A549 (cell line): ENCODE data around the gene MERTK. TPM values are rescaled to one million over a fixed set of nuclear protein-coding genes. Genes with fewer than 3 reads are reported as not detected.

Experiments used
- ATAC-seq, 2 experiments: fragments of 200-7000 bp in 1 of 2; fragments of >200 bp in 1 of 2; cut with Nextera tagmentation in 1 of 2; cut with Tn5 transposase in 1 of 2; 3 replicates each; pipeline versions ENCODE4 v1.8.0 to v1.9.1; 2018 to 2020; ENCODE audit warnings: mild to moderate bottlenecking in 1 of 2, moderate library complexity in 1 of 2
- CTCF ChIA-PET: fragments of 300-600 bp; sonication (Branson Sonifier 250); formaldehyde crosslinking; extraction: SDS; loops from one replicate; lab custom pipeline; 2021; ENCODE audit warnings: antibody characterized with exemption, inconsistent platforms; lab: Yijun Ruan, JAX
- POLR2A ChIA-PET: fragments of 350-600 bp; formaldehyde crosslinking; extraction: SDS; loops from one replicate; lab custom pipeline; 2021; ENCODE audit warnings: antibody characterized with exemption, inconsistent platforms; lab: Yijun Ruan, JAX
- DNase-seq, 2 experiments: peaks; one replicate each; pipeline versions ENCODE4 v3.0.0 to v3.0.0-alpha.2; 2011 to 2016; ENCODE audit warnings: low read depth in 1 of 2, low spot score in 1 of 2
- FAIRE-seq: peaks from 2 replicates; lab custom pipeline; 2011; peaks lifted over from hg19 to GRCh38; lab: Jason Lieb, UNC
- H3K27ac ChIP-seq, 2 experiments: fragments of >200 bp; sonication (Bioruptor Twin); formaldehyde crosslinking; 3 replicates each; pipeline ENCODE4 v1.5.1; 2016 to 2017
- H3K4me1 ChIP-seq: fragments of >200 bp; sonication (Bioruptor Twin); formaldehyde crosslinking; 3 replicates; pipeline ENCODE4 v1.6.1; 2016
- H3K4me2 ChIP-seq: fragments of >200 bp; sonication (Bioruptor Twin); formaldehyde crosslinking; 3 replicates; pipeline ENCODE4 v1.6.1; 2016
- H3K4me3 ChIP-seq: fragments of >200 bp; sonication (Bioruptor Twin); formaldehyde crosslinking; 3 replicates; pipeline ENCODE4 v1.5.1; 2016
- H3K9me3 ChIP-seq: fragments of >200 bp; sonication (Bioruptor Twin); formaldehyde crosslinking; 3 replicates; pipeline ENCODE4 v1.6.1; 2016
- BHLHE40 ChIP-seq: IDR thresholded peaks from 2 replicates; pipeline ENCODE4 v1.6.1; 2012; ENCODE audit warnings: low read depth, low read length, inconsistent platforms
- CBX2 ChIP-seq: fragments of 200-600 bp; sonication (generic); IDR thresholded peaks from 2 replicates; pipeline ENCODE4 v1.6.1; 2016; ENCODE audit warnings: low read depth, mild to moderate bottlenecking, borderline replicate concordance
- CEBPB ChIP-seq, 2 experiments: fragments of >200 bp in 1 of 2; sonication (Bioruptor Twin) in 1 of 2; formaldehyde crosslinking in 1 of 2; IDR thresholded peaks; 2 replicates each; pipeline ENCODE4 v1.6.1; 2012 to 2016
- EHF ChIP-seq: fragments of 250-450 bp; sonication (Bioruptor Pico); IDR thresholded peaks from 2 replicates; pipeline ENCODE4 v1.5.0; 2020; ENCODE audit warnings: mild to moderate bottlenecking
- FOSB ChIP-seq: fragments of 250-450 bp; sonication (Bioruptor Pico); IDR thresholded peaks from 2 replicates; pipeline ENCODE4 v1.5.0; 2020; ENCODE audit warnings: mild to moderate bottlenecking, moderate library complexity
- GATA3 ChIP-seq: IDR thresholded peaks from 2 replicates; pipeline ENCODE4 v1.6.1; 2012; ENCODE audit warnings: borderline replicate concordance
- HDAC2 ChIP-seq: fragments of 200-600 bp; sonication (generic); IDR thresholded peaks from 2 replicates; pipeline ENCODE4 v1.6.1; 2016
- HEYL ChIP-seq: fragments of 250-450 bp; sonication (Bioruptor Pico); IDR thresholded peaks from 2 replicates; pipeline ENCODE4 v1.8.0; 2021; ENCODE audit warnings: mild to moderate bottlenecking, moderate library complexity
- HOXA7 ChIP-seq: fragments of 250-450 bp; sonication (Bioruptor Pico); IDR thresholded peaks from 2 replicates; pipeline ENCODE4 v1.5.0; 2020; ENCODE audit warnings: mild to moderate bottlenecking, moderate library complexity
- HOXB13 ChIP-seq: fragments of 250-450 bp; sonication (Bioruptor Pico); IDR thresholded peaks from 2 replicates; pipeline ENCODE4 v1.5.0; 2020; ENCODE audit warnings: low read depth, mild to moderate bottlenecking, moderate library complexity
- HOXB5 ChIP-seq: fragments of 250-450 bp; sonication (Bioruptor Pico); IDR thresholded peaks from 2 replicates; pipeline ENCODE4 v1.5.0; 2020; ENCODE audit warnings: mild to moderate bottlenecking, moderate library complexity
- KDM5A ChIP-seq: fragments of 200-600 bp; sonication (generic); IDR thresholded peaks from 2 replicates; pipeline ENCODE4 v1.6.1; 2016; ENCODE audit warnings: antibody characterized with exemption, mild to moderate bottlenecking
- MAFK ChIP-seq: fragments of 450-650 bp; IDR thresholded peaks from 2 replicates; pipeline ENCODE4 v1.6.1; 2014; ENCODE audit not compliant: partially characterized antibody
- MAZ ChIP-seq: fragments of 150-350 bp; IDR thresholded peaks from 2 replicates; pipeline ENCODE4 v1.6.1; 2014; ENCODE audit warnings: antibody characterized with exemption, low read depth, low read length, borderline replicate concordance
- NPAS2 ChIP-seq: fragments of 250-450 bp; sonication (Bioruptor Pico); IDR thresholded peaks from 2 replicates; pipeline ENCODE4 v1.8.0; 2022; ENCODE audit warnings: mild to moderate bottlenecking, moderate library complexity, borderline replicate concordance
- PHF8 ChIP-seq: fragments of 200-600 bp; sonication (generic); IDR thresholded peaks from 2 replicates; pipeline ENCODE4 v1.6.1; 2016; ENCODE audit warnings: low read depth, mild to moderate bottlenecking, antibody characterized with exemption, moderate library complexity, borderline replicate concordance
- POLR2A ChIP-seq: IDR thresholded peaks from 2 replicates; pipeline ENCODE4 v1.6.1; 2012; ENCODE audit warnings: mild to moderate bottlenecking, low read length
- POLR2AphosphoS2 ChIP-seq: conservative IDR thresholded peaks from 2 replicates; pipeline ENCODE4 v1.6.1; 2012; ENCODE audit warnings: low read length, improper control_type of control experiment, inconsistent platforms
- RARB ChIP-seq: fragments of 250-450 bp; sonication (Bioruptor Pico); IDR thresholded peaks from 2 replicates; pipeline ENCODE4 v1.8.0; 2021; ENCODE audit warnings: mild to moderate bottlenecking, moderate library complexity
- RNF2 ChIP-seq: fragments of 200-600 bp; sonication (generic); IDR thresholded peaks from 2 replicates; pipeline ENCODE4 v1.6.1; 2016; ENCODE audit warnings: low read depth, mild to moderate bottlenecking, antibody characterized with exemption, moderate library complexity, borderline replicate concordance
- TFCP2L1 ChIP-seq: fragments of 250-450 bp; sonication (Bioruptor Pico); IDR thresholded peaks from 2 replicates; pipeline ENCODE4 v1.5.0; 2021; ENCODE audit warnings: mild to moderate bottlenecking
- ZNF302 ChIP-seq: fragments of 250-450 bp; sonication (Bioruptor Pico); IDR thresholded peaks from 2 replicates; pipeline ENCODE4 v1.9.0; 2021; ENCODE audit warnings: inconsistent platforms, mild to moderate bottlenecking, moderate library complexity
- WGBS: methylation state at CpG from one replicate; pipeline ENCODE4 v1.1.6; 2017; ENCODE audit errors: missing lambda C conversion rate; 5-methylcytosine and 5-hydroxymethylcytosine counted together
- polyA plus RNA-seq, 4 experiments: library from polyadenylated mRNA; depleted of rRNA in 3 of 4; stranded (reverse); fragments of >200 nt; fragmentation: RNase III in 1 of 4; extraction: RNeasy Plus Mini Kit Qiagen cat#74134 plus additional on column Dnase treatment in 1 of 4; gene quantifications; 2 replicates in 3 of 4; 3 replicates in 1 of 4; pipeline ENCODE4 v1.2.3, GENCODE V29; 2011 to 2017
- TF ChIP-seq, protein P1 (sequence below): IDR thresholded peaks from 2 replicates; pipeline ENCODE4 v1.6.1; 2012
- TF ChIP-seq, protein P2 (sequence below): fragments of >200 bp; sonication (Bioruptor Twin); formaldehyde crosslinking; IDR thresholded peaks from 2 replicates; pipeline ENCODE4 v1.6.1; 2016
- TF ChIP-seq, protein P3 (sequence below): fragments of 150-350 bp; IDR thresholded peaks from 2 replicates; pipeline ENCODE4 v1.6.1; 2014; ENCODE audit warnings: low read depth, mild to moderate bottlenecking, low read length

The MERTK gene
- polyA plus RNA-seq, 2 of the 4 experiments (the other 2 are of a cell fraction): 1.4 to 4.0 TPM

DNA sequence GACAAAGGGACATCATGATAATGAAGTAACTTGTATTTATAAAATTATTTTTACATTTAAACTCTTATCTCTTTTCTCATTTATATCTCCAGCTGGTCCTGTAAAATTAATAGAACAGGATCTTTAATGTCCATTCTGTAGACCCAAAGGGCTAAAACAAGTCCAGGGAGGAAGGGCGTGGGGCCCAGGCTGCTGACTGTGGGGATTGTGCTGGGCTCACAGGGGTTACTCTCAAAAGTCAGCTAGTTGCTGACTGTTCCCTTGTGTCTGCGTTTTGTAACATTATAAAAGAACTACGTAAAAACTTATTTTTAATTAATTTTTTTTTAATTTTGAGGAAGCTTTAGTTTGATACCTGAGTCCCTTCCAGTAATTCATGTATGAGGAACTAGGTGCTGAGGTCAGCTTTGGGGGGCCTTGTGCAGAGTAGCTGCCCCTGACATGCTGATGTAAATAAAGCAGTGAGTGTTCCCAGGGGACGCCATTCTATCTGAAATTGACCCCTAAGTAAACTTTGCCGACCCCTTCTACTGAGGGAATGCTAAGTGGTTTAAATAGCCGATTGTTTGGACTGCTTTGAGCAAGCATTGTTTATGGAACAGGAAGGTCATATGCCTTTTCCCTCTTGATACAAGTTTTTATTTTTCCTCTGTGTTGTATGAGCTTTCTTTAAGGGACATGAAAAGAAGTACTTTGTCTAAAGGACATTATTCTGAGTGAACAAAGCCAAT is 56.4 kb downstream of the MERTK start:
- FAIRE-seq: no peak
- H3K9me3 ChIP-seq: no peaks in the 10 kb centered on the region
- 71% methylated on average over 6 of the region's 6 CpGs for WGBS
- POLR2A ChIA-PET: no interaction called here
- CTCF ChIA-PET: interaction anchor here (1.0 to 1.7 kb wide), 3 partner anchors 13 to 82 kb away, joined by 3 to 4 read pairs (median 4); no protein-coding TSS in a partner anchor
- H3K4me3 ChIP-seq: no peak overlapping the region
- H3K4me2 ChIP-seq: no peak overlapping the region
- no peak for DNase-seq
- no peaks in the 10 kb centered on the region for H3K4me1 ChIP-seq
- no peak for TF ChIP-seq NPAS2 (CRISPR knock-in tag)
- no peak for ATAC-seq
- no peak overlapping the region for H3K27ac ChIP-seq

DNA sequence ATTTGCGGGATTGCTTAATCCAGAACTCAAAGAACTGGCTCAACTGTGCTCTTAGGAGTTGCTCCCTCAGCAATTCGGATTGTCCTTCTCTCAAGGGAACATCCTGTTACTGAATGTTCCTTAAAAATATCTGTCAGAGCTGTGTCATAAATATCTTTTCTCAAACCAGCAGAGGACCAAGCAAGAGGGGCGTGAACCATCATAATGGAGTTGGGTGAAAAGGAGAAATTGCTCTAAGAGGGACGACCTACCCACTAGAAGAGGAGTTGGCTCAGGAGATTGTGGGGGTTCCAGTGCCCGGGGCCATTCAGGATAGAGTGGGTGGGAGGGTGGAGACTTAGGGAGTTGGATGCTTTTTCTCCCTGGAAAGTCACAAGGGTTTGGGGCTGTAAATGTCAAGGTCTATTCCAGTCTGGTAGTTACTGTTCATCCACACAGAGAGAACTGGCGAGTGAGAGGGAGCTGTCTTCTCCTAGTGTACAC is 59.5 kb downstream of the MERTK start:
- POLR2A ChIA-PET: no interaction called here
- H3K4me3 ChIP-seq: no peak overlapping the region
- CTCF ChIA-PET: no interaction called here

DNA sequence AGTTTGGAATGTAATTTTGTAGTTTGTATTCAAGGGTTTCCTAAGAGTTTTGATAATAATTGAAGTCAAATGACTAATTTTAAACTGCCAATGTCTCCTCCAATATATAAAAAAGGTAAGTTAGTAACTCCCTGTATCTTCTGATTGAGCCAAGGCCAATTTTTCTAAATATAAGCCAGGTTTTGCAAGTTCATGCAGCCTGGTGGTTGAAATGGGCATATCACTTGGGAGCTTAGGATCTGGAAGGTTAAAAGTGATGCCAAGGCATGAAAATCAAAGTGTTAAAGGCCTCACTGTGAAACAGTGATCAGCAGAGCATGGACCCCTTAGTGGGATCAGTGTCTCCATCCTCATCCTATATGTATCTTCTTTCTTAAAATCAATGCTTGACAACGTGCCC is 60.5 kb downstream of the MERTK start:
- TF ChIP-seq HDAC2 (no peak), CBX2 (no peak), MAZ (no peak), HOXB13 (CRISPR knock-in tag) (no peak), FOSB (CRISPR knock-in tag) (no peak), TFCP2L1 (CRISPR knock-in tag) (no peak), MAFK (no peak), RNF2 (no peak), HOXB5 (CRISPR knock-in tag) (no peak), CEBPB (IDR thresholded peaks at IDR 0.05) (no peak), PHF8 (no peak), POLR2A (no peak), BHLHE40 (no peak), ZNF302 (no peak), KDM5A (no peak), EHF (no peak)
- TF ChIP-seq, protein P1, sequence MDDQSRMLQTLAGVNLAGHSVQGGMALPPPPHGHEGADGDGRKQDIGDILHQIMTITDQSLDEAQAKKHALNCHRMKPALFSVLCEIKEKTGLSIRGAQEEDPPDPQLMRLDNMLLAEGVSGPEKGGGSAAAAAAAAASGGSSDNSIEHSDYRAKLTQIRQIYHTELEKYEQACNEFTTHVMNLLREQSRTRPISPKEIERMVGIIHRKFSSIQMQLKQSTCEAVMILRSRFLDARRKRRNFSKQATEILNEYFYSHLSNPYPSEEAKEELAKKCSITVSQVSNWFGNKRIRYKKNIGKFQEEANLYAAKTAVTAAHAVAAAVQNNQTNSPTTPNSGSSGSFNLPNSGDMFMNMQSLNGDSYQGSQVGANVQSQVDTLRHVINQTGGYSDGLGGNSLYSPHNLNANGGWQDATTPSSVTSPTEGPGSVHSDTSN: no peak
- TF ChIP-seq, protein P2, sequence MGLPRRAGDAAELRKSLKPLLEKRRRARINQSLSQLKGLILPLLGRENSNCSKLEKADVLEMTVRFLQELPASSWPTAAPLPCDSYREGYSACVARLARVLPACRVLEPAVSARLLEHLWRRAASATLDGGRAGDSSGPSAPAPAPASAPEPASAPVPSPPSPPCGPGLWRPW: no peak
- TF ChIP-seq, all 56 proteins: peak for 0
- no peak for DNase-seq

More for the DNA sequence above, 59.5 kb downstream of the MERTK start:
- FAIRE-seq (no peak), ATAC-seq (no peak), DNase-seq (no peak)
- peak overlapping the region in 1 of 2 experiments; percentile 4; a peak in 1 of 6 replicates for H3K27ac ChIP-seq
- WGBS: 88% methylated on average over 6 of the region's 6 CpGs
- H3K4me1 ChIP-seq: no peaks in the 10 kb centered on the region
- no peak for TF ChIP-seq HOXB13 (CRISPR knock-in tag)
- no peak for TF ChIP-seq POLR2AphosphoS2
- TF ChIP-seq RNF2: no peak
- TF ChIP-seq MAZ: no peak
- no peak for TF ChIP-seq GATA3
- TF ChIP-seq, protein P3, sequence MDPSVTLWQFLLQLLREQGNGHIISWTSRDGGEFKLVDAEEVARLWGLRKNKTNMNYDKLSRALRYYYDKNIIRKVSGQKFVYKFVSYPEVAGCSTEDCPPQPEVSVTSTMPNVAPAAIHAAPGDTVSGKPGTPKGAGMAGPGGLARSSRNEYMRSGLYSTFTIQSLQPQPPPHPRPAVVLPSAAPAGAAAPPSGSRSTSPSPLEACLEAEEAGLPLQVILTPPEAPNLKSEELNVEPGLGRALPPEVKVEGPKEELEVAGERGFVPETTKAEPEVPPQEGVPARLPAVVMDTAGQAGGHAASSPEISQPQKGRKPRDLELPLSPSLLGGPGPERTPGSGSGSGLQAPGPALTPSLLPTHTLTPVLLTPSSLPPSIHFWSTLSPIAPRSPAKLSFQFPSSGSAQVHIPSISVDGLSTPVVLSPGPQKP: no peak
- TF ChIP-seq RARB (CRISPR knock-in tag): no peak
- TF ChIP-seq FOSB (CRISPR knock-in tag): no peak
- TF ChIP-seq HOXA7: no peak
- TF ChIP-seq HEYL (CRISPR knock-in tag): no peak
- TF ChIP-seq, protein P2: no peak
- no peaks in the 10 kb centered on the region for H3K9me3 ChIP-seq
- H3K4me2 ChIP-seq: no peak overlapping the region

More for the DNA sequence above, 60.5 kb downstream of the MERTK start:
- Histone ChIP-seq H3K27ac (no peak overlapping the region; a peak in 1 of 6 replicates), H3K9me3 (no peaks in the 10 kb centered on the region), H3K4me3 (no peak overlapping the region), H3K4me1 (no peaks in the 10 kb centered on the region), H3K4me2 (no peak overlapping the region)
- ATAC-seq (no peak), FAIRE-seq (no peak)
- WGBS: 43% methylated on average over 1 of the region's 1 CpG
- ChIA-PET POLR2A (no interaction called here), CTCF (no interaction called here)
